Cardiac muscle cell (in vitro differentiated cells and primary cell): ENCODE measurements around the gene KRTAP4-2. TPM values are rescaled to one million over a fixed set of nuclear protein-coding genes. Genes with fewer than 3 reads are reported as not detected.
"Not testable (repeated sequence)": the region's sequence is repeated elsewhere in the genome, so short reads cannot be mapped to it uniquely, and the experiment has no call there.

Experiments used
- DNase-seq, 2 donors: peaks; one replicate each; pipeline versions ENCODE4 v3.0.0 to v3.0.0-alpha.2; 2010 to 2017; ENCODE audit warnings: low read depth in 1 of 2, low spot score in 1 of 2
- H3K27ac ChIP-seq: fragments of 200-600 bp; sonication (generic); 2 replicates; pipeline ENCODE4 v1.5.1; 2016
- H3K27me3 ChIP-seq: fragments of 200-600 bp; sonication (generic); 2 replicates; pipeline ENCODE4 v1.6.0; 2016; ENCODE audit warnings: control low read depth
- H3K36me3 ChIP-seq: fragments of 200-600 bp; sonication (generic); 2 replicates; pipeline ENCODE4 v1.5.1; 2016; ENCODE audit warnings: control low read depth
- H3K4me1 ChIP-seq: fragments of 200-600 bp; sonication (generic); 2 replicates; pipeline ENCODE4 v1.8.1; 2017; ENCODE audit warnings: low read depth, mild to moderate bottlenecking, mixed run types
- H3K4me3 ChIP-seq: fragments of 200-600 bp; sonication (generic); 2 replicates; pipeline ENCODE4 v1.5.1; 2016; ENCODE audit warnings: mild to moderate bottlenecking
- H3K9me3 ChIP-seq: fragments of 200-600 bp; sonication (generic); 2 replicates; pipeline ENCODE4 v1.5.1; 2017; ENCODE audit warnings: low read depth, mild to moderate bottlenecking, control low read depth
- CTCF ChIP-seq: IDR thresholded peaks from 2 replicates; pipeline ENCODE4 v1.5.1; 2012; ENCODE audit warnings: low read depth, mild to moderate bottlenecking, low read length
- polyA plus RNA-seq: library from polyadenylated mRNA; unstranded; fragments of >200 nt; fragmentation: Nextera tagmentation; extraction: Ambion mirVana; gene quantifications from 2 replicates; pipeline ENCODE4 v1.2.1, GENCODE V29; 2016
- total RNA-seq: library from RNA; depleted of rRNA; stranded (reverse); fragments of >200 nt; gene quantifications from 2 replicates; pipeline ENCODE4 v1.2.3, GENCODE V29; 2016

Gene KRTAP4-2
- total and polyA plus RNA-seq, 2 experiments from 2014 or later, result not detected

GRCh38 chr17:41147531-41148204 is 30.4 kb downstream of the KRTAP4-2 start:
- TF ChIP-seq CTCF, result no peak

GRCh38 chr17:41145261-41145660 is 32.8 kb downstream of the KRTAP4-2 start:
- peaks cover 5% of the 10 kb centered on the region for H3K27me3 ChIP-seq
- H3K4me1 ChIP-seq, result no peaks in the 10 kb centered on the region
- DNase-seq, result no peak
- no peak for TF ChIP-seq CTCF
- no peaks in the 10 kb centered on the region for H3K36me3 ChIP-seq
- no peak overlapping the region for H3K4me3 ChIP-seq
- no peak overlapping the region for H3K27ac ChIP-seq
- H3K9me3 ChIP-seq, result no peaks in the 10 kb centered on the region

More at GRCh38 chr17:41147531-41148204, 30.4 kb downstream of the KRTAP4-2 start:
- peaks cover 8% of the 10 kb centered on the region for H3K27me3 ChIP-seq
- no peaks in the 10 kb centered on the region for H3K9me3 ChIP-seq
- H3K4me1 ChIP-seq, result no peaks in the 10 kb centered on the region
- no peak for DNase-seq
- no peak overlapping the region for H3K4me3 ChIP-seq
- H3K27ac ChIP-seq, result no peak overlapping the region
- H3K36me3 ChIP-seq, result no peaks in the 10 kb centered on the region

- H3K4me1 ChIP-seq, result no peaks in the 10 kb centered on the region
- no peak for DNase-seq
- H3K27ac ChIP-seq, result no peak overlapping the region
- no peak for TF ChIP-seq CTCF
- no peaks in the 10 kb centered on the region for H3K9me3 ChIP-seq
- H3K27me3 ChIP-seq, result peaks cover 5% of the 10 kb centered on the region
- H3K36me3 ChIP-seq, result no peaks in the 10 kb centered on the region
- no peak overlapping the region for H3K4me3 ChIP-seq
Measured at GRCh38 chr17:41144846-41145245, 33.2 kb downstream of the KRTAP4-2 start.

- Histone ChIP-seq H3K27me3 (no peaks in the 10 kb centered on the region), H3K4me3 (no peak overlapping the region), H3K4me1 (no peaks in the 10 kb centered on the region), H3K9me3 (no peaks in the 10 kb centered on the region), H3K27ac (no peak overlapping the region), H3K36me3 (no peaks in the 10 kb centered on the region)
- no peak for TF ChIP-seq CTCF
- no peak for DNase-seq
Measured at GRCh38 chr17:41141361-41141760, 36.7 kb downstream of the KRTAP4-2 start.

GRCh38 chr17:41140360-41141131 is 37.5 kb downstream of the KRTAP4-2 start, which contains the start of gene KRTAP4-6:
Gene KRTAP4-6 (minus strand): TSS chr17:41140544. CDS start chr17:41140487, 57 bp downstream.
- DNase-seq, result no peak
- no peaks in the 10 kb centered on the region for H3K4me1 ChIP-seq
- no peak within 1 kb of the TSS for H3K27ac ChIP-seq
- no peak for TF ChIP-seq CTCF
- no peaks in the 10 kb centered on the region for H3K9me3 ChIP-seq
- H3K4me3 ChIP-seq, result no peak within 1 kb of the TSS
- H3K27me3 ChIP-seq, result no peaks in the 10 kb centered on the region
- no peaks in the 10 kb centered on the region for H3K36me3 ChIP-seq

GRCh38 chr17:41139865-41140264 is 38.2 kb downstream of the KRTAP4-2 start:
- H3K27me3 ChIP-seq, H3K4me1 ChIP-seq, H3K27ac ChIP-seq: not testable (repeated sequence)

More at GRCh38 chr17:41139865-41140264, 38.2 kb downstream of the KRTAP4-2 start:
- not testable (repeated sequence) for DNase-seq, H3K36me3 ChIP-seq, H3K4me3 ChIP-seq, H3K9me3 ChIP-seq
